Thyroid gland (tissue), 4 donors: ENCODE measurements around the gene TMPRSS6.

Experiments used
- POLR2A ChIP-seq, 2 donors: fragments of 450-650 bp; IDR thresholded peaks; one replicate each; pipeline ENCODE4 v1.6.1; 2017; ENCODE audit warnings: antibody characterized with exemption in 2 of 2, mild to moderate bottlenecking in 2 of 2, moderate library complexity in 1 of 2
- TF ChIP-seq, protein P1 (sequence below), 6 experiments: fragments of 200-600 bp in 3 of 6; fragments of 450-650 bp in 3 of 6; sonication (generic) in 3 of 6; IDR thresholded peaks; one replicate each; pipeline ENCODE4 v1.5.1; 2016 to 2019; ENCODE audit warnings: antibody characterized with exemption in 6 of 6, mild to moderate bottlenecking in 2 of 6, inconsistent platforms in 1 of 6, moderate library complexity in 1 of 6

DNA sequence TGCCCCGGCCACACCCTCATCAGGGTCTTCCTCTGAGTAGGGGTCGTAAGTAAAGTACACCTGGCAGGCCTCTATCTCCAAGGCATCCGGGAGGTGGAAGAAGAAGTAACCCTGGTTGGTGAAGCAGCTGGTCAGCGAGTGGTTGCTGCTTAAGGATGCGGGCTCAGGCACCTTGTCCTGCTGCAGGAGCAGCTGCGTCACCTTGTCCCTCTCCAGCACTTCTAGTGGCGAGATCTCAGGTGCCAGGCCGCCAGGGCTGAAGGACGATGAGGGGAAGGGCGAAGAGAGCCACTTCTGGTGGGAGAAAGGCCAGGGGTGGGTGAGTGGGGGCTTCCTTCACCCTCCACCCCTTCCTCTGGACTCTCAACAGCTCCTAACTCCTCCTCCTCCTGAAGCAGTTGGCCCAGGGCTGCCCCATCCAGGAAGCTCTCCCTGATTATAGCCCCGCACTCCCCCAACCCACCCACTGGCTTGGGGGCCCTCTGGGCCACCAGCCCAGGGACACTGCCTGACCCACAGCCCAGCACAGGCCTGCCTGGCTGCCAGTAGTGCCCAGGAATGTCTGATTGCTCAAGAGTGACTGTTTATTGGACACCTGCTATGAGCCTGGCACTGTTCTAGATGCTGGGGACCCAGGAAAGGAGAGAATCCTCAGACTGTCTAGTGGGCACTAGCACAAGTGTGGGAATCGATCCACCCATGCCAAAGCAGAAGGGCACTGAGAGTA lies 19.2 kb upstream of the TMPRSS6 start:
- TF ChIP-seq, protein P1, sequence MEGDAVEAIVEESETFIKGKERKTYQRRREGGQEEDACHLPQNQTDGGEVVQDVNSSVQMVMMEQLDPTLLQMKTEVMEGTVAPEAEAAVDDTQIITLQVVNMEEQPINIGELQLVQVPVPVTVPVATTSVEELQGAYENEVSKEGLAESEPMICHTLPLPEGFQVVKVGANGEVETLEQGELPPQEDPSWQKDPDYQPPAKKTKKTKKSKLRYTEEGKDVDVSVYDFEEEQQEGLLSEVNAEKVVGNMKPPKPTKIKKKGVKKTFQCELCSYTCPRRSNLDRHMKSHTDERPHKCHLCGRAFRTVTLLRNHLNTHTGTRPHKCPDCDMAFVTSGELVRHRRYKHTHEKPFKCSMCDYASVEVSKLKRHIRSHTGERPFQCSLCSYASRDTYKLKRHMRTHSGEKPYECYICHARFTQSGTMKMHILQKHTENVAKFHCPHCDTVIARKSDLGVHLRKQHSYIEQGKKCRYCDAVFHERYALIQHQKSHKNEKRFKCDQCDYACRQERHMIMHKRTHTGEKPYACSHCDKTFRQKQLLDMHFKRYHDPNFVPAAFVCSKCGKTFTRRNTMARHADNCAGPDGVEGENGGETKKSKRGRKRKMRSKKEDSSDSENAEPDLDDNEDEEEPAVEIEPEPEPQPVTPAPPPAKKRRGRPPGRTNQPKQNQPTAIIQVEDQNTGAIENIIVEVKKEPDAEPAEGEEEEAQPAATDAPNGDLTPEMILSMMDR (IDR thresholded peaks at IDR 0.05), result no peak
- no peak for TF ChIP-seq POLR2A (IDR thresholded peaks at IDR 0.05)
